ENCODE results near the gene CRBN.
A peak's percentile ranks its signal among the peaks of the same experiment; 100 is the strongest.

Gene CRBN

GRCh38 chr3:3113042-3113709, 66.3 kb downstream of the CRBN start:
- no peaks in the 10 kb centered on the region for H3K79me2 ChIP-seq
- H3K27ac ChIP-seq = no peak overlapping the region
- H3K4me3 ChIP-seq (ENCODE audit: low read depth, low read length) = no peak overlapping the region
- no peaks in the 10 kb centered on the region for H3K36me3 ChIP-seq (ENCODE audit: control insufficient read depth, insufficient read depth, low read length)
- no peak overlapping the region for H2AFZ ChIP-seq
- peaks cover 14% of the 10 kb centered on the region for H3K4me1 ChIP-seq
- no peak overlapping the region for H3K4me2 ChIP-seq (ENCODE audit: low read length)
- no peak overlapping the region for H3K9ac ChIP-seq
- no peaks in the 10 kb centered on the region for H3K27me3 ChIP-seq (ENCODE audit: control insufficient read depth, insufficient read depth, low read length)
- no peak for TF ChIP-seq CTCF (IDR thresholded peaks at IDR 0.05)
- no peaks in the 10 kb centered on the region for H3K9me3 ChIP-seq (ENCODE audit: control insufficient read depth, low read length)

GRCh38 chr3:3110749-3111361, 68.6 kb downstream of the CRBN start:
- Histone ChIP-seq H3K4me3 (ENCODE audit: low read depth, low read length) (no peak overlapping the region), H3K9ac (no peak overlapping the region), H3K27me3 (ENCODE audit: control insufficient read depth, insufficient read depth, low read length) (no peaks in the 10 kb centered on the region), H2AFZ (peak overlapping the region; percentile 87), H3K27ac (peak overlapping the region; percentile 75), H3K36me3 (ENCODE audit: control insufficient read depth, insufficient read depth, low read length) (no peaks in the 10 kb centered on the region), H3K9me3 (ENCODE audit: control insufficient read depth, low read length) (no peaks in the 10 kb centered on the region), H3K79me2 (no peaks in the 10 kb centered on the region), H3K4me2 (ENCODE audit: low read length) (no peak overlapping the region), H3K4me1 (peaks cover 17% of the 10 kb centered on the region)
- no peak for TF ChIP-seq CTCF (IDR thresholded peaks at IDR 0.05)

GRCh38 chr3:3110299-3110630, 69.2 kb downstream of the CRBN start, which contains the start of gene IL5RA:
Gene IL5RA, minus strand, starts transcription at chr3:3110374. Its CDS starts 5,390 bp downstream, at chr3:3104984.
- H3K27ac ChIP-seq = peak within 1 kb of the TSS; percentile 75
- H3K9ac ChIP-seq = no peak within 1 kb of the TSS
- no peaks in the 10 kb centered on the region for H3K79me2 ChIP-seq
- no peaks in the 10 kb centered on the region for H3K27me3 ChIP-seq (ENCODE audit: control insufficient read depth, insufficient read depth, low read length)
- no peak for TF ChIP-seq CTCF (IDR thresholded peaks at IDR 0.05)
- peaks cover 23% of the 10 kb centered on the region for H3K4me1 ChIP-seq
- H2AFZ ChIP-seq = peak within 1 kb of the TSS; percentile 87
- no peaks in the 10 kb centered on the region for H3K36me3 ChIP-seq (ENCODE audit: control insufficient read depth, insufficient read depth, low read length)
- H3K4me2 ChIP-seq (ENCODE audit: low read length) = peak within 1 kb of the TSS; percentile 6
- no peak within 1 kb of the TSS for H3K4me3 ChIP-seq (ENCODE audit: low read depth, low read length)
- H3K9me3 ChIP-seq (ENCODE audit: control insufficient read depth, low read length) = no peaks in the 10 kb centered on the region

- peaks cover 23% of the 10 kb centered on the region for H3K4me1 ChIP-seq
Measured at GRCh38 chr3:3109407-3110298, 69.8 kb downstream of the CRBN start.

More at GRCh38 chr3:3109407-3110298, 69.8 kb downstream of the CRBN start:
- peak overlapping the region; percentile 75 for H3K27ac ChIP-seq
- peak overlapping the region; percentile 6 for H3K4me2 ChIP-seq (ENCODE audit: low read length)
- peak overlapping the region; percentile 87 for H2AFZ ChIP-seq
- no peaks in the 10 kb centered on the region for H3K79me2 ChIP-seq
- no peak for TF ChIP-seq CTCF (IDR thresholded peaks at IDR 0.05)
- H3K4me3 ChIP-seq (ENCODE audit: low read depth, low read length) = no peak overlapping the region
- H3K36me3 ChIP-seq (ENCODE audit: control insufficient read depth, insufficient read depth, low read length) = no peaks in the 10 kb centered on the region
- no peak overlapping the region for H3K9ac ChIP-seq
- no peaks in the 10 kb centered on the region for H3K9me3 ChIP-seq (ENCODE audit: control insufficient read depth, low read length)
- H3K27me3 ChIP-seq (ENCODE audit: control insufficient read depth, insufficient read depth, low read length) = no peaks in the 10 kb centered on the region

All from parathyroid adenoma (tissue), 2 donors.